ENCODE results near the gene SUOX.
A peak's percentile ranks its signal among the peaks of the same experiment; 100 is the strongest.
"Not testable (repeated sequence)": the region's sequence is repeated elsewhere in the genome, so short reads cannot be mapped to it uniquely, and the experiment has no call there.

The SUOX gene

DNA sequence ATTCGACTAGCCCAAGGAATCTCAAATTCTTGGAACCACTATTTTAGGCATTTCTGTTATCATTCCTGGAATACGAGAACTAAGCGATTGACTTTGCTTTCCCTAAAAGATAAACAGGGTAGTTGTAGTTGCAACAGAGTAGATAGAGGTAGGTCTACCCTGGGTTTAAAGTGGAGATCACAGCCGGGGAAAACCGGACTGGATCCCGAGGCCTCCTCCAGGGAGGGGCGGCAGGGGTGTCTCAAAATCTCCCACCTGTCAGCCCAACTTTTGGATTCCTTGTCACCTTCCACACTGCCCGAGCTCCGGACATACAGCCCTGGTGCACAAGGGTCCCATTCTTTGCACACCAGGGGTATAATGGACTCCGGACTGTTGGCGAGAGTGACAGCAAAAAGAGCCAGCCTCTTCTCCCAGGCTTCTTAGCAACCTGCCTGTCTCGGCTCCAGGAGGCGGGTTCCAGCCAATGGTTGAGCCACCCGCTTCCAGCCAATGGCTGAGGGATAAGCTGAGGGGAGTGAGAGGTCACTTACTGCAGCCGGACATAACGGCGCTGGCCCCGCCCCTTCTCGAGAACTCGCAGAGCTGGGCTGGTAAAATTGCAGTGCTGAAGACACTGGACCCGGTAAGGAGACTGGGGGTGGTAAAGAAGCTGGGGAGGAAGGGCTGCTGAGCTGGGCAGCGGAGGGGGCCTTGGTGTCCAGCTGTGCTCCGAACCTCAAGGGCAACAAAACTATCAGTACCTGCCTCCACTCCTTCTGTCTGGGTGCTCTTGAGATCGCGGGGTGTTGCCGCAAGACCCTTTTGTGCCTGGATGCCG, at the start of gene SUOX:
SUOX (plus strand) TSS at position 562 of the 820 bp plus-strand sequence. CDS start 4,946 bp downstream, outside the sequence.
- DNase-seq, result peak; percentile 15

DNA sequence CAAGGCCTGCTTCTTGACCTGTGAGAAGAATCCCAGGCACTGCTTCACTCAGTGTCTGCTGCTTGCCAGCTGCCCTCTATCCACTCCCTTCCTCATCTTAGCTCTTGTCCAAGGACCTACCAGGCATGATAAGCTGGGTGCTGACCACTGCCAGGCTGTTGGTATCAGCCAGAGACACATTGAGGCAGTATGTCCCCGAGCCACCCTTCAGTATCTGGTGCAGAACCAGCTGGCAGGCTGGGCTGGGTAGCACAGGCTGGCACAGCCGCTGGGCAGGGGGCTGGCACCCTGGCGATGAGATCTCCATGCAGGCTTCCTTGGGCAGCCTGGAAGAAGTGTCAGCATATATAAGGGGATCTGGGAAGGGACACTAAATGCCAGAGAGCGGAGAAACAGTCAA, 41.7 kb upstream of the SUOX start:
- DNase-seq, result no peak

DNA sequence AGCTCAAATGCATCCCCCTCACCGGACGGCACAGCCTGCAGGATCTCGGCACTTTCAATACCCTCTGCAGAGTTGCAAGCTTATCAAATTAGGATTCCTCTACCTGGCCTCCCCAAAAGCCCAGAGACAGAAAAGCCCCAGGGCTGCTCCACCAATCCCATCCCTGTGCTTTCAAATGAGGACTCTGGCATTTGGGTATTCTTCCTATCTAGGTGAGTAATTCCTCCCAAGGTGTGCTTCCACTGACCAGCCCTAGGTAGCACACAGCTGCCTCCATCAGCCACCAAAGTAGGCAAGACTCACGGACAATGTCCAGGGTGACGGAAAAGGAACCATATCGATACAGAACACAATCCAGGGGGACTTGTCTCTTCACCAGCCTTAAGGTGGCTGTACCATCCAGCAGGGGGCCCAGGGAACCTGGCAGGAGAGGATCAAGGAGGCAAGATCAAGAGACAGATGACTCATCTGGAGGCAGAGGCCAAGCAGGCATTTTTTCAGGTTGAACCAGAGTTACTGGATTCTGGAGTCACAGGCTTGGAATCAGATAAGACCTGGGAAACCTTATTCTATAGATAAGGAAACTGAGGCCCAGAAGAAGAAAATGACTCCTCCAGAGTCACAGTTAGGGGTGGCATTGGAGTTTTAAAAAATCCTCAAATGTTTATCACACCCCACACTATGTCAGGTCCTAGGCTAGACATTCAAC, 41.1 kb upstream of the SUOX start:
- peak; percentile 74 for DNase-seq

DNA sequence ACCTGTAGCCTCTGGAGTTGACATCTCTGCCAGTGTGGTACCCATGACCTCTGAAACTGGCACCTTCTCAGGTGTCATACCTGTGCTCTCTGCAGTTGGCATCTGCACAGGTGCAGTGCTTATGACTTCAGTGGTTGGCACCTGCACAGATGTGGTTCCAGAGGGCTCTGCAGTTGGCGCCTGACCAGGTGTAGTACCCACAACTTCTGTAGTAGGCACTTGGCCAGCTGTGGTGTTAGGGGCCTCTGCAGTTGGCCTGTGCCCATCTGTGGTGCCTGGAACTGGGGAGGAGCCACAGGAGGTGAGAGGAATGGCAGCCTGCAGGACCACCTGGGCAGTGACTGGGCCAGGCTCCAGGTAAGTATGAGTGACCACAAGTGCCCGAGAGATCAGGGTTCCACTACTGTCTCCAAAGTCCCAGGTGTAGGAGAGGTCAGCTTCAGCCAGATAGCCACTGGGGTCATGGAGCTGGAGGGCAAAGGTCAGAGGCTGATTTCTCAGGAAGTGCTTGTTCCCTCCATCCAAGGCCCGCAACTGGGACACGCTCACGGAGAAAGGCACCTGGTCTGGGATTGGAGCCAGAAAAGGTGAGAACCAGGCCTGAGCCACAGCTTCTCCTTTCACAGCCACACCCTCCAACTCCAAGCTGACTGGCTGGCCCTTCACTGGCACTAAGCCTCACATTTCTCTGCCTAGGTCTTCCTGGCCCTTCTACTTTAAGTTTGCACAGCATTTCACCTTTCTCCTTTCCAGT, 39.8 kb upstream of the SUOX start:
- no peak for DNase-seq

DNA sequence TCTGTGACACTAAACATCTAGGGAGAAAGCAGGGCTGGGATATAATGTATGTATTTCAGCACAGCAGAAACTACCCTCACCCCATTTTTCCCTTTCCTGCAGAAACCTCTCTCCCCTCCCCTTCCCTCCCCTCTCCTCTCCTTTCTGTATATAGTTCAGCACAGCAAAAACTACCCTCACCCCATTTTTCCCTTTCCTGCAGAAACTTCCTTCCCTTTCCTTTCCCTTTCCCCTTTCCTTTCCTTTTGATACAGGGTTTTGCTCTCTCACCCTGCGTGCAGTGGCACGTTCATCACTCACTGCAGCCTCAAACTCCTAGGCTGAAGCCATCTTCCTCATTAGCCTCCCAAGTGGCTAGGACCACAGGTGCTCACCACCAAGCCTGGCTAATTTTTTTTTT, 33.3 kb upstream of the SUOX start:
- DNase-seq, result no peak

DNA sequence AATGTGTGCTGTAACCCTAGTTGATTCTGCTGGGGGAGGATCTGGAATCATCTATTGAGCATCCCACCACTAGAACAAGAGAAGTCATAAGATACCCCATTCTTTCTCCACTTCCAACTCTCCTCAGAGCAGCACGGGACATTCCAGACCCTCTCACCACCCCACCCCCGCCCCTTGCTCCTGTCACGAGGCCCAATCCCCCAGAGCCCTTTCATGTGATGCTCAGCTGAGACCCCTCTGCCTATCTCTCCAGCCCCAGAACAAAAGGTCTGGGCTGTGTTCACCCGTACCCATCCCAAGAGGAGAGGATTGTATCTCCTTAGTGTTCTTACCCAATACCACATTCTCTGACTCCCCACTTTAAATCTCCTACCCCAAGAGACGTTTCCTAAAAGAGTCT, 31.8 kb upstream of the SUOX start:
- no peak for DNase-seq

DNA sequence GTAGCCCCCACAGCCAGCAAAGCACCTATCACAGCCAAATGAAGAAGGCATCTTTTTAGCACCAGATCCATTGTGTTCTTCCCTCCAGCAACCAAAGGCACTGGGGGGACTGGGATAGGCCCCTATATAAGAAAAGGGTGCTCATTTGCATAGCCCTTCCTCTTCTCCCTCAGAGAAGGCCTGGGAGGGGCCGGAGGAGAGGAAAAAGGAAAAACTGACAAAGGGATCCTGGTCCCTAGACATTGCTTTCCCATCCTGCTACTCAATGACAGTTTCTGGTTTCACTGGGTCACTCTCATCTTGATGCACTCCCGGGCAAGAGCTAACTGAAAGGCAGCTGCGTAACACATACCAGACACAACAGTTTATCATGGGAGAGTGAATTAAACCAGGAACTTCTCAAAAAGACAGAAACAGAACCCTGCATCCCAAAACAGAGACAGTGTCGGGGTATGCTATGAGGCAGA, 31.1 kb upstream of the SUOX start, which contains the start of gene PMEL:
PMEL (minus strand) TSS at position 102 of the 467 bp plus-strand sequence; CDS start at position 71, 31 bp downstream.
- no peak for DNase-seq

DNA sequence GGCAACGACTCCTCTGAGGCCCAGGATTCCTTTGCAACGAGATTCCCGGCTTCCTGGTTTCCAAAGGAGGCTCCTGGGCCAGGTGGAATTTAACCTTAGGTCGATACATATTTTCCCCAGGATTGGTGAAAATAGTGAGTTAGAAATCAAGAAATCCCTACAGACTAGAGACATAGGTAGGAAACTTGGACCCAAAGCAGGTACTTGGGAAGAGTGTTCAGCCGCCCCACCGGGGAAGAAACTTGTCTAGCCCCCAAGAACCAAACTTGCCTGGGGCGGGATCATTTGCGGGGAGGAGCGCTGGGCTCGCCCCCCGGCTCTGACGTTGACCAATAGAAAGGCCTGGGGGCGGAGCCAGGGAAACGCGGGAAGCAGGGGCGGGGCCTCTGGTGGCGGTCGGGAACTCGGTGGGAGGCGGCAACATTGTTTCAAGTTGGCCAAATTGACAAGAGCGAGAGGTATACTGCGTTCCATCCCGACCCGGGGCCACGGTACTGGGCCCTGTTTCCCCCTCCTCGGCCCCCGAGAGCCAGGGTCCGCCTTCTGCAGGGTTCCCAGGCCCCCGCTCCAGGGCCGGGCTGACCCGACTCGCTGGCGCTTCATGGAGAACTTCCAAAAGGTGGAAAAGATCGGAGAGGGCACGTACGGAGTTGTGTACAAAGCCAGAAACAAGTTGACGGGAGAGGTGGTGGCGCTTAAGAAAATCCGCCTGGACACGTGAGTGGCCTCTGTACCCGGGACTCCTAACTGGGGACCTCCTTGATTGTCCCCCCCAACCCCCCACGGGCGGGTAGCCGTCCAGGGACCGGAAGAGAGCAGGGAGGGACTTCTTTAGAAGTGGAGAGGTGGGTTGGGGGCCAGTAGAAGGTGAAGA, 30.4 kb upstream of the SUOX start, which contains the start of gene CDK2:
CDK2 (plus strand) TSS at position 423 of the 874 bp plus-strand sequence; CDS start at position 602, 179 bp downstream.
- peak; percentile 95 for DNase-seq

DNA sequence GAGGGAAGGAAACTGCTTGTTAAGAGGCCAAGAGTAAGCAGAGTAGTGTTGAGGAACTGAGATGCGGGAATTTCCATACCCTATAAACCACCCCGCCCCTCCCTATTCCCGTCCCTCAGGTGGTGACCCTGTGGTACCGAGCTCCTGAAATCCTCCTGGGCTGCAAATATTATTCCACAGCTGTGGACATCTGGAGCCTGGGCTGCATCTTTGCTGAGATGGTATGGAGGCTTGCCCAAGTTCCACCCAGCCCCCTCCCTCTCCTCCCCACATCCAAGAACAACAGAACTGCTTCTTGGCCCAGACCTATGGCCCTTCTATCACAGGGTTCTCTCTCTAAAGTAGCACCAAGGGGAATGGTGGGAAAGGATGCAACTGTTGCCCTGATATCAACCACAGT, 27.7 kb upstream of the SUOX start:
- no peak for DNase-seq

DNA sequence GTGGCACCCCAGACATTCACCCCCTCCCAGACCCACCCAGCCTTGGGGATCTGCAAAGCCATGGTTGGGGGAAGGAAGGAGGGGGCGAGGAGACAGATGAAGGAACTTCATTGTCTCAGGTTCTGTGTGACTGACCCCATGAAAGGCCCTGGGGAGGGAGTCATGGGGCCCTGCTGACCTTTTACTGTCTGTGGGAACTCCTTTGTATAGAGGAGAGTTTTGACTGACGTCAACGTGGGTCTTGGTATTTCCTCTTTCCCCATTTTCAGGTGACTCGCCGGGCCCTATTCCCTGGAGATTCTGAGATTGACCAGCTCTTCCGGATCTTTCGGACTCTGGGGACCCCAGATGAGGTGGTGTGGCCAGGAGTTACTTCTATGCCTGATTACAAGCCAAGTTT, 26.3 kb upstream of the SUOX start:
- DNase-seq, result no peak

DNA sequence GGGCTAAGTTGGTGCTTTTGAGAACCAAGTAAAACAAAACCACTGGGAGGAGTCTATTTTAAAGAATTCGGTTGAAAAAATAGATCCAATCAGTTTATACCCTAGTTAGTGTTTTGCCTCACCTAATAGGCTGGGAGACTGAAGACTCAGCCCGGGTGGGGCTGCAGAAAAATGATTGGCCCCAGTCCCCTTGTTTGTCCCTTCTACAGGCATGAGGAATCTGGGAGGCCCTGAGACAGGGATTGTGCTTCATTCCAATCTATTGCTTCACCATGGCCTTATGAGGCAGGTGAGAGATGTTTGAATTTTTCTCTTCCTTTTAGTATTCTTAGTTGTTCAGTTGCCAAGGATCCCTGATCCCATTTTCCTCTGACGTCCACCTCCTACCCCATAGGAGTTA, 25.0 kb upstream of the SUOX start:
- DNase-seq, result no peak

DNA sequence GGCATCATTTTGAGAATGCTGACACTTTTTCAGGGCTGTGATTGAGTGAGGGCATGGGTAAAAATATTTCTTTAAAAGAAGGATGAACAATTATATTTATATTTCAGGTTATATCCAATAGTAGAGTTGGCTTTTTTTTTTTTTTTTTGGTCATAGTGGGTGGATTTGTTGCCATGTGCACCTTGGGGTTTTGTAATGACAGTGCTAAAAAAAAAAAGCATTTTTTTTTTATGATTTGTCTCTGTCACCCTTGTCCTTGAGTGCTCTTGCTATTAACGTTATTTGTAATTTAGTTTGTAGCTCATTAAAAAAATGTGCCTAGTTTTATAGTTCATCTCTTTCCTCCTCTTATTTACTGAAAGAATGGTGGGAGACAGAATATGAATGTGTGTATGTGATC, 24.6 kb upstream of the SUOX start:
- DNase-seq, result no peak

DNA sequence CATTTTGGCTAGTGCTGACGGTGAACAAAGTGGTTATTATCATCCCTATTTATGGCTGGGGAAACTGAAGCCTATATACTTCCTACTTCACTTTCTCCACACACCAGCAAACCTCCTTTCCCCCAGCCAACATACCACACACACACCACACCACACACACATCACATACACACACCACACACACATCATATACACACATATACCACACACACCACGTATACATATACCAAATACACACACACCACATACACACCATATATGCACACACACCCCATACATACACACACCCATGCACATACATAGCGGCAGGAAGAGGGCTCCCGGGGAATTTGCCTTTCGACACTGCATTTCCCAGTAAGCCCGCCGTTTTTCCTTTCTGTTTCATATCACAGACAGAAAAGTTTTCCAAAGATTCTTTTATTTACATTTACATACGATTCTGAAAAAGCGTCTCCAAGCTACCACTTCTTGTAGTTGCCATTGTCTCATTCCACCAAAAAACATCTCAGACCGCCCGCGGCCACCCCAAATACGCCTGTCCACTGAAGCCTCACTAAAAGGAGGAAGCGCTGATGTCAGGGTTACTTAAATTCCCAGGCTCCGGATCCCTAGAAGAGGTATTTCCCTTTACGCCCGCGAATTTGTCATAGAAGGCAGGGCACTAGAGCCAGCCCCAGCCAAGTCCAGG, 24.0 kb upstream of the SUOX start:
- DNase-seq, result peak; percentile 20

DNA sequence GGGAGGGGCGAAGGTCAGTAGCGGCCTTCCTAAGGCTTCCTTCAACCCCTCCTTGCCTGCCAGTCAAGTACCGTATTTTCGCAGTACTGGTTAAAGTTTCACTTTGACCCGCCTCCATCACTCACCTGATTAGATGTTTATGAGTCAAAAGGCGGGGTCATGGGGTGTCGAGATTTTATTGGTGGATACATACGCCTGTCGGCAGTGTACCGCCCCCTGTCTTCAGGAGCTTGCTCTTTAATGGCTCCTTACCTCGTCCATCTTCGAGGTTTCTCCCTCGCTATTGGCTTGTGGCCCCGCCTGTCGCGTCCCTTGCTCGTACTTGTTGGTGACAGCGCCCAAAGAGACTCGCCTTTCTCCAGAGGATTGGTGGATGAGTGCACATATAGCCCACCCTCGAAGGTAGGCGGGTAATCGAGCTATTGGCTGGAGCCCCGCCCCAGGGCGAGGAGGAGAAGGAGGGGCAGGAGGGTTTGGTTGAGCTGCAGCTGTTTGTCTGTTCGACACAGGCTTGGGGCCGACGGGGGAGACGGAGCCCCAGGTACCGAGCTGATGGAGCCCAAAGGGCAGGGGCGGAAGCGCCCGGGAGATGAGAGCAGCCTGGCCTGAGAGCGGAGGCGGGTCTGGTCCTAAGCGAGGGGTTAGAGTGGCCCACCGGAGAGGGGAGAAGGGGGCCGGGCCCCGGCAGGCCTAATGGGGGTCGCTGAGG, 23.3 kb upstream of the SUOX start, which contains the start of gene RAB5B:
RAB5B (plus strand) TSS at position 480 of the 709 bp plus-strand sequence. CDS start 12,883 bp downstream, outside the sequence.
- peak; percentile 98 for DNase-seq

DNA sequence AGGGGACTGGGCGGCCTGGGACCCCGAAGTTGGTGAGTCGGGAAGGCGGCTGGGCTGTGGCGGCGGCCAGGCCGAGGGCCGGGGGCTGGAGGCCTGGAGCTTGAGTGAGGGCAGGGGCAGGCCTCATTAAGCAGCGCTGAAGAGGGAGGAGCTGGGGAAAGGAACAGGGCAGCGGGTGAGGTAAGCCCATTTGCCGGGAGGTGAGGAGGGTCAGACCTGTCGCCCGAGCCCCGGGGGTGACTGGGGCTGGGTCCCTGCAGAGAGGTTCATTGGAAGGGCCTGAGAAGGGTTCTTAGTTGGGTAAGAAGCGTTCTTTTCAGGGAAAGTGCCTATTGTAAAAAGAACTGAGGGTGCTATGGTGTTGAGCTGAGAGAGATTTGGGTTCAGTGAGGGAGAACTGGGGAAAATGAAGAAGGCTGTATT, 22.8 kb upstream of the SUOX start:
- peak; percentile 50 for DNase-seq

DNA sequence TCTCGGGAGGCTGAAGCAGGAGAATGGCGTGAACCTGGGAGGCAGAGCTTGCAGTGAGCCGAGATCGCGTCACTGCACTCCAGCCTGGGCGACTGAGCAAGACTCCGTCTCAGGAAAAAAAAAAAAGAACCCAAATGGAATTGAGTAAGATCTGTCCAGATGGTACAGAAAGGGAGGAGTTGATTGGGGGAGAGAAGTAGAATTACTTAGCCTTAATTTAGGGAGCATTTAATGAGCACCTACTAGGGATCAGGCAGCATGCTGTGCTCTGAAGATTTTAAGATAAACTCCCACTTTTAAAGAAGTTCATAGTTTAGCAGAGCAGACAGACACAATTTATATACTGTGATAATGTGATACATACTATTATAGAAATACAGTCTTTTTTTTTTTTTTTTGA, 18.7 kb upstream of the SUOX start:
- no peak for DNase-seq

DNA sequence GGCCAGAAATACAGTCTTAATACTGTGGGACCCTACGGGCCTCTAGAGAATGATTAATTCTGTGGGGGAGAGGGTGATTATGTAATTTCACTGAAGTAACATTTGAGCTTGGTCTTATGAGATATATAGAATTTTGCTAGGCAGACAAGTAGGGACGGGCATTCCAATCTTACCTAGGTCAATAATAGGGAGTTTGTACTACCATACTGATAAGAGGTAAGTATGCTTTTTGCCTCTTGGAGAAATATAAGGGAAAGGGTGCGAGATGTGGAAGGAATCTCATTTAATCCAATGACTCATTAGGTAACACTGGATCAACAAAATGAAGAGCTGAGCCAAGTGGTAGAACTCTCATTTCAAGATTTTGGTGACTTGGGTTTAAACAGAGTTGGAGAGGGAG, 18.0 kb upstream of the SUOX start:
- no peak for DNase-seq

DNA sequence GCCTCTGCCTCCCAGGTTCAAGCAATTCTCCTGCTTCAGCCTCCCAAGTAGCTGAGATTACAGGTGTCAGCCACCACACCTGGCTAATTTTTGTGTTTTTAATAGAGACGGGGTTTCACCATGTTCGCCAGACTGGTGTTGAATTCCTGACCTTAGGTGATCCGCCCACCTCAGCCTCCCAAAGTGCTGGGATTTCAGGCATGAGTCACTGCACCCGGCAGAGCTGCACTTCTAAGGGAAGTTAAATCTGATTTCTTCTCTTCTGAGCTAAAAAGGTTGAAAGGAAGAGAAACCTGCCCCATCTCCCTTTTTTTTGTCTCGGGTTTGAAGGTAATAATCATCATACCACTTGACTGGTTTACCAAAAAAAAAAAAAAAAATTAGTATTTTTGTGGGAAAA, 15.2 kb upstream of the SUOX start:
- DNase-seq, result not testable (repeated sequence)

DNA sequence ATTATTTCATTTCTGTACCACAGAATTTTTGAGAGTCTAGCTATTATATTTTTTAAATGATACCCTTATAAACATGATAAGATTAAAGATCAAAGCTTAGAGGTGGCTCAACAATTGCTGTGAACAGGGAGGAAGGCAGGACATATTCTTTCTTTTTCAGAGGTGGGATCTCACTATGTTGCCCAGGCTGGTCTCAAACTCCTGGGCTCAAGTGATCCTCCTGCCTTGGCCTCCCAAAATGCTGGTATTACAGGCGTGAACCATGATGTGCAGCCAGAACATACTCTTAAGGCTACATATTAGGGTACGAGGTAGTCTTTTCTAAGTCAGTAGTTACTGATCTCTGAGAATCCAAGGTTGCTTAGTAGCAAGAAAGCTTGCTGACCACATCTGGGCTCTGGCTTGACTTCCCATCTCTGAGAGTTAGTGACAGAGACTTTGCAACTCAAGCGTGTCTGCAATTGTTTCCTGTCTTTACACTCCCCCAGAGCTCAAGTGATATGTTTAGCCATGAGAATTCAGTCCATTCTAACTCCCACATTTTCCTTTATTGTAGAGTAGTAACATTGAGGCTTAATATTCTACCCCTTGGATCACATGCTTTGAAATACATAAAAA, 14.6 kb upstream of the SUOX start:
- DNase-seq, result no peak

DNA sequence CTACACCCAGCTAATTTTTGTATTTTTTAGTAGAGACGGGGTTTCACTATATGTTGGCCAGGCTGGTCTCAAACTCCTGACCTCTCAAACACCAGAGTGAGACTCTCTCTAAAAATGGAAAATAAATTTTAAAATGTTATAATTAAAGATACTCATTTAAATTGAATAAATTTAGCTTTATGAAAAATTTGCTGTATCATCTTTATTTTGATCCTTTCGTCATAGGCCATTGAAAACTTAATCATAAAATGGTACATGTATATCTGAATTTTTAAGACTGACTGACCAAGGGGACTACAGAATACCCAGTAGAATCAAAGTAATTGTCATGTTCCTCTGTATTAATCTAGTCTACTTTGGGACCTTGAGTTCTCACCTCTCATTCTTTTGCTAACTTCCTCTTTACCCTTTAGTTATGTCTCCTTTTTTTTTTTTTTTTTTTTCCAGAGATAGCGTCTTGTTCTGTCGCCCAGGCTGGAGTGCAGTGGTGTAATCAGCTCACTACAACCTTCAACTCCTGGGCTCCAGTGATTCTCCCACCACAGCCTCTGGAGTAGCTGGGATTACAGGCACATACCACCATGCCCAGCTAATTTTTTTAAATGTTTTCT, 13.7 kb upstream of the SUOX start:
- DNase-seq, result no peak
